Activated T-helper 9 cell treated with anti-CD3 and anti-CD28 coated beads, Interleukin-2, amount 50 U/mL, for 16 hours (primary cell): ENCODE data around the gene ACTBL2.
"Not testable (repeated sequence)": the region's sequence is repeated elsewhere in the genome, so short reads cannot be mapped to it uniquely, and the experiment has no call there.

Source experiments
- DNase-seq: peaks from one replicate; pipeline ENCODE4 v3.0.0-alpha.2; 2020; ENCODE audit warnings: low read depth

Gene ACTBL2

DNA sequence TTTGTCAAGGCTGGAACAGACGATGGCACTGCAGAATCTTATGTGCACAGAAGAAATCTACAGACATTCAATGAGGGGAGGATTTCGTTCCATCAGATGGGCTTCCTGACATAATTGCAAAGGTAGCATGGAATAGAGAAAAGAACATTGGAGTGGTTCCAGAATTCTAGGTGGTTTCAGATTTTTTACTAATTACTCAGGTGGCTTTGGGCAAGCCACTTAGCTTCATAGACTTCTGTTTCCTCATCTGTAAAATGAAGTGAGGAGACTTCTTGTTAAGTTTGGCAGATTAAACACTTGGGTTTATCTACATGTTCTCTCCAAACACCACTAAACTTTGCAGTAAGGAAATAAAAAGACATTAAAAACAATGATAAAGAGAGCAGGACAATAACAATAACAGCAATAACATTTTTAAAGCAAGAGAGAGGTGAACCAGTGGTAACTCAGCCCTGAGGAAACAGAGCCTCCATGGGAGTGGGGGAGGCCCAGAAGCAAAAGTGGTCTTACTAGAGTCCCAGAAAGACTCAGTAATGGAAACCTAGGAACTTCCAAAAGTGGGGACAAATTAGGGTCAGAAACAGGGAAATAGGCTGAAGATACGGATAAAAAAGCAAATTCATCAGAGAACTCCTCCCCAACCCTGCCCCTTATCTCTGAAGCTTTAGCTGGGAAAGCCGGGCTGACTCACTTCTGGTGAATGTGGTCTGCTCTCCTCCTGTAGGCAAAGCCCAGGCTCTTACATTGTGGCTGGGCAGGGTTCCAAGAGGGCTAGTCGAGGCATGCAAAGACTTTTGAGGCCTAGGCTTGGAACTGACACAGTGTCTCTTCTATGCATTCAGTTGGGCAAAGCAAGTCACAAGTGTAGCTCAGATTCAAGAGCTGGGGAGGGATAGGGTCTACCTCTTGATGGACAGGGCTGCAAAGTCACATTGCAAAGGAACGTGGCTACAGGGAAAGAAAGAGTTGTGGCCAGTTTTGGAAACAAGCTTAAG, 11.8 kb upstream of the ACTBL2 start:
- DNase-seq = no peak

DNA sequence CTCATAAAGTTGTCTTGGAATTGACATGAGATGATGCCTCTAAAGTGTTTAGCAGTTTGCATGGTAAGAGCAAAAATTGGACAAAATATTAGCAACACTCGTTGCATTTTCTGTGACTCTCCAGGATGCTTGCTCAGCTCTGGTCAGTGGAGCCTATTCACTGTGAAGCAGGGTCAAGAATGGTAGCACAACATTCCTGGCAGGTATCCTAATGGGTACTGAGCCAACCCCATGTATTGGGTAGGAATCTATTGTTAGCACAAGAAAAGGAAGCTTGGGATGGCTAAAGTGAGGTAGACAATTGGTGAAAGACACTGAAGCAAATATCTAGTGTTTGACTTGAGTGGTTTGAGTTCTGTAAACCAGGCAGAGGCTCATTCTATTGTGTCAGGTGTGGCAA, 10.4 kb upstream of the ACTBL2 start:
- DNase-seq = no peak

DNA sequence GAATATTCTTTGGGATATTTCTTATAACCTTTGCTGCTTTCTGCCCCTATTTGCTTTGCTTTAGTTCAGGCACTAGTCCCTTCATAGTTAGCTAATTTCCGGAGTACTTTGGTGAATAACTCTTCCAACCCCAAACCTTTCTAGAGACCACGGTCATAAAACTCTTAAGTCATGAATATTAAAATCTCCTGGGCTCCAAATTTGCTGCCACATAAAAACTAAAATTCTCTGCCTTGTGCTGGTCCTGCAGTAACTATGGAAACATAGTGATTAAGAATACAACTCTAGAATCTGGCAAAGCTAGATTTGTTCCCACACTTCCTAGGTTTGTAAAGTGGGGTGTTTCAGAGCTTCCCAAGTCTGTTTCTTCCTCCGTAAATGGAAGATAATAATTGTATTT, 10.0 kb upstream of the ACTBL2 start:
- DNase-seq = no peak

DNA sequence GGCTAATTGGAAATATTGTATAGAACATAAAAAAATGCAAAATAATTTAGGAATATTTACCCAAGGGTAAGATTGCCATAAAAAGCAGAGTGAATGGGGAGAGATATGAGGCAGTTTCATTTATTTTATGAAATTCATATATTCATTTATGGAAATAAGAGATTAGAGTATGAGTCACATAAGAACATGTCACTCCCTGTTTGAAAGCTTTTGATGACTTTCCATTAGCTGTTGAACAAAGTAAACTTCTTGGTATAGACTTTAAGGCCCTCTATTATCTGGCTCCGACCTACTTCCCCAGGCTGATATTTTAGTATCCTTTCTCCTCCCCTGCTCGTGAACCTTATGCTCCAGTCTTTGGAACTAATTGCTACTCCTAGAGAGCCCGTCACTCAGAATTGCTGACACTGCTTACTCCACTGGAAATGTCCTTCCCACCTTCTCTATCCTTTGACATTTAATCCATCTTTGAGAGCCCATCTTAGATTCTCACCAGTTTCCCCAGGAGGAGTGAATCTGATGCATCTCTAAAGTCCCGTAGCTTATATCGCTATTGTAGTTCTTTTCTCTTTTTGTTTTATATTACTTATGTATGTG, 8.9 kb upstream of the ACTBL2 start:
- DNase-seq = no peak

DNA sequence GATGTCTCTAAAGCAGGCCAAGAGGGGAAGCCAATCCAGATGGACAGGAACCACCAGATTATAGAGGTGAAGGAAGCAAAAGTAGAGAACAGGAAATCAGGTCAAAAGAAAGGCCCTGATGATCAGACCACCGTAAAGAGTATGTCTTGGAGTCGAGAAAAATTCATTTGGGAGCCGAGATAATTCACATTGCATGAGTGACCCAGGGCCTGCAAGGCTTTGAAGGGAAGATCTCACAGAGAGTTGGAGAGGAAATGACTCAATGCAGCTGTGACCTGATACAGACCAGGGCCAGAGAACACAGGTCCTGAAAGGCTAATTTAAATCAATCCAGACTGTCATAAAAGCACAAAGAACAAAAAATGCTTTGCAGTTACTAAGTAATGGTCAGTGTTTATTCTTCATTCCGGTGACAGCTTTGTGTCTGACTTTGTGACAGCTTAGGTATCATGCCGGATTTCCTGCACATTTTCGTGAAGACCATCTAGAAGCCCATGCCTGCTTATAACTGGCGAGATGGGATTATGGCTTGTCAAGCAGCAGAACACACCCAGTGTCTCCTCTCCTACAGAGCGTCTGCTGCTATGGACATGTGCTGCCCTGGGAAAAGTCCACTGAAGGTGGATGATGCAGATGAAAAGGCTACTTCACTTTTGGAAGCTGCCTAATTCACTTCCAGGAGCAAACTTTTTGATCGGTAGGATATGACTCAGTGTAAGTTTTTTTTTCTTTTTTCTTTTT, 5.8 kb upstream of the ACTBL2 start:
- no peak for DNase-seq

DNA sequence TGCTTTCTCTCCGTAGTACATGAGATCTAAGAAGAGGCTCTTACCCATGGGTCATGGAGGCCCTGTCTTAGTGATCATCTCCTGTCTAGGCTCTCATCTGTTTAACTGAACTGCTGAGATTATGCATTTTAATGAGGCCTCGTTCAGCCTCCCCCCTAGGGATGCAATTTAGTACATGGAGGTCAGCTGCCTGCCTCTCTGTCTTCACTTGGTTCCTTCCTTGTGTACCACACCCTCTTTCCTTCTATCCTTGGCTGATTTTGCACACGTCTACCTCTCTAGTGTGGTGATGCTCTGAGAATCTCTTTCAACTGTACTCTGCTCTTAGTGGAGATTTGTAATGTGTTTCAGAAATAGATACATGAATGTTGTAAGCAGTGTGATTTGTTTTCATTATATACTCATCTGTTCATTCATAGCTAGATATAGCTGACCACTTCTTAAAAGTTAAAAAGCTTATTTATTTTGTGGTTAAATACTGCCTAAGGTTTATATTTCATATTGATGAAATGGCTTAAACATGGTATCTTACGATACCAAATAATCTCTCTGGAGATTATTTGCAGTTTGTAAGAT, 3.5 kb upstream of the ACTBL2 start:
- DNase-seq = no peak

DNA sequence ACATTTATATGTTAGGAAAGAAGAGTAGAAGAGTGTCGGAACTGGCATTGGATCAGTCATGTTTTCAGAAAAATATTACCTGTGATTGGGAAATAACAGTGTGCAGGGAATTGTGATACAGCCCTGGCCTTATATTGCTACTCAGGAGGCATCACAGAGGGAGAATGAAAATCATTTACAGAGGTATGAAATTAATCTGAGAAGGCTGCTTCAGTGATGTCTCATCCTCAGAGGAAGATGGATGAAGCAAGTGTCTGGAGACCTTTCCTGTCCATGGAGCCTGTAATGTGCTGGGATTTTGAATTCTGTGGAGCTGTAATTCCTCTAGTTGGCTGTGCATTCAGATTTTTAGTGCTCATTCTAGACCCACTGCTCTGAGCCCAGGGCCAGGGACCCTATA, 3.8 kb downstream of the ACTBL2 start:
- DNase-seq = no peak

DNA sequence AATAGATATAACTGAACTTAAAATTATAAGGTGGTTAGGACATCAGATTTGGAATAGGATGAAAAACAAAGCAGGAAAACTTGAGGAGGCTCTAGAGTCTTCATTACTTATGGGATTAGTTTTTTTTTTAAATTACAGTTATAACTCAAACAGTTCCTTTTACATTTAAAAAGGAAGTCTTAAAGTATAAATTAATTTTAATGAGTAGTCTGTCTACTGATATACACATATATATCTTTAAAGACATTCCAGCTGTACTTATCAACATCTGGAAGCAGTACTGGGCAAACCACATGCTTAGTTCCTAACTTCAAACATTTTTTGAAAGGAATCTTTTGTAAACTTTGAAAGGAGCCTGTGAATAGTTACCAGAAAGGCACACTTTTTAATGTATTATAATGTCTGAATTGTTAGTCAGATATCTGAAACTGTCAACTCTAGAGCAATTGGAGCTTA, 6.0 kb downstream of the ACTBL2 start:
- no peak for DNase-seq

DNA sequence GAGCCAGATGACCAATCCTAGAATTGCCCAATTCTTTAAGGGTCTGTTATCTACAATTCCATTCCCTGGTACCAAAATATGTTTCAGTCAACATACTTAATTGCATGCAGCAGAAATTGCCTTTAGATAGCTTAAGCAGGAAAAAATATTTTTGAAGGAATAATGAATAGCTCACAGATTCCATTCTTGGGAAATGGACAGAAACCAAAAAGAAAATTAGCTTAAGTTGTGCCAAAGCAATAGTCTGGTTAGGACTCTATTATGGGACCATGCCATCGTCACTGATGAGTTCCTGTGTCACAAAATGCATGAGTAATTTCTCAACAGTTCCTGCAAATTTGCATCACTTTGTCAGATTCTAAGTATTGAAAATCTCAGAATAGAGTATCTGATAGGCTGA, 12.3 kb downstream of the ACTBL2 start:
- DNase-seq = no peak

DNA sequence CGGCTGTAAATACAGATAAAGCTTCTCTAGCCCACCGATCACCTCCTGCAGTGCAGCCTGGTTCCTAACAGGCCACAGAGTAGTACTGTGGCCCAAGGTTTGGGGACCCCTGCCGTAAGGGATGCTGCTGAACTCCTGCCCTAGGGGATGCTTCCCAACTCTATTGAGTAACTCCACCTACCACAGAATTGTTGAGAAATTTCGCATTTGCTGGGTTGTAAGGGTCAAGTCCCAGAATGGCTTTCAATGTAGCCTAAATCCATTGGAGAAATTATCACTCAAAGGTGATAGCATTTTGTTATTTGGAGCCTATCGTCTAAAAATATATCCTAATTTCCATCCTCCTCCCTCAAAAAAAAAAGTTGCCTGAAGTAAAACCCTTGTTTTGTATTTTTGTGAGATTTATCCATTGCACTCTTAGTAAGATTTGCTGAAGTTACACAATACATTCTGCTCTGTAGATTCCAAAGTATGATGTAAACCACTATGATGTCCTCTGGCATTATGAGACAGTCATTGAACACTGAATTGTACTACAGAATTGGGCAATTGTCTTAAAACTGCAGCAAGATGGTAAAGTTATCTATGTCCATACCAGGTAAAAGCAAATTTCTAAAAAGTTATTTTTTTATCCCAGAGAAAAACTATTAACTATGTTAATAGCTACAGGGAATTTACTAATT, 14.0 kb downstream of the ACTBL2 start:
- DNase-seq = no peak

DNA sequence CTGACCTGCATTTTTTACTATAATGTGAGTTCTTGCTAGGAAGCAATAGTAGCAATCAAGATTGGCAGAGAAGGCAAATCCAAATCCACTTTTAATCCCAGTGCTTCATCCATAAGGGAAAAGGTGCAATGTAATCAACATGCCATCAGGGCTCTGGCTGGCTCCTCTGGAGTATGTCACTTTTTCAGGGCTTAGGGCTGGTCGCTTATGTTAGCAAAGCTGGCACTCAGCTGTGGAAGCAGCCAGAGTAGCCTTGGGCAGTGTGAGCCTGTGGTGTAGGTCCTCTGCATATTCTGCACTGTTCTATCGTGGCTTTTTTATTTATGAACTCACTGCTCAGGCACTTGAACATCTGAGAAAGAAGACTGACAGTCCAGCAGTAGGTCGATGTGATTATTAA, 16.1 kb downstream of the ACTBL2 start:
- DNase-seq = no peak

DNA sequence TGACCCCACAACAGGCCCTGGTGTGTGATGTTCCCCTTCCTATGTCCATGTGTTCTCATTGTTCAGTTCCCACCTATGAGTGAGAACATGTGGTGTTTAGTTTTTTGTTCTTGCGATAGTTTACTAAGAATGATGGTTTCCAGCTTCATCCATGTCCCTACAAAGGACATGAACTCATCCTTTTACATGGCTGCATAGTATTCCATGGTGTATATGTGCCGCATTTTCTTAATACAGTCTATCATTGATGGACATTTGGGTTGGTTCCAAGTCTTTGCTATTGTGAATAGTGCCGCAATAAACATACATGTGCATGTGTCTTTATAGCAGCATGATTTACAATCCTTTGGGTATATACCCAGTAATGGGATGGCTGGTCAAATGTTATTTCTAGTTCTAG, 22.6 kb downstream of the ACTBL2 start:
- DNase-seq = not testable (repeated sequence)

DNA sequence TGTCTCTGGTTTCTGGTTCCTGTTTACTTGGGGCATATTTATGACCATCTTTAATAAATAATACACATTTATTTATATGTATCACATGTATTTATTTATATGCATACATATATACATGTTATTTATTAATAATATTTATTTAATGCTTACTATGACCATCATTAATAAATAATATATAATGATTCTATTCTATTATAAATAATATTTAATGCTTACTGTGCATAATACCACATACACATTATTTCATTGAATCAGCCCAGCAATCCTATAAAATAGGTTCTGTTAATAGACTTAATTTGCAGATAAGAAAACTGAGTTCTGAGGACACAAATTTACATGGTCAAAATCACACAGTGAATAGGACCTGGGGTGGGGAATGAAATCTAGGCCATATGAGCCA, 24.2 kb downstream of the ACTBL2 start:
- no peak for DNase-seq

DNA sequence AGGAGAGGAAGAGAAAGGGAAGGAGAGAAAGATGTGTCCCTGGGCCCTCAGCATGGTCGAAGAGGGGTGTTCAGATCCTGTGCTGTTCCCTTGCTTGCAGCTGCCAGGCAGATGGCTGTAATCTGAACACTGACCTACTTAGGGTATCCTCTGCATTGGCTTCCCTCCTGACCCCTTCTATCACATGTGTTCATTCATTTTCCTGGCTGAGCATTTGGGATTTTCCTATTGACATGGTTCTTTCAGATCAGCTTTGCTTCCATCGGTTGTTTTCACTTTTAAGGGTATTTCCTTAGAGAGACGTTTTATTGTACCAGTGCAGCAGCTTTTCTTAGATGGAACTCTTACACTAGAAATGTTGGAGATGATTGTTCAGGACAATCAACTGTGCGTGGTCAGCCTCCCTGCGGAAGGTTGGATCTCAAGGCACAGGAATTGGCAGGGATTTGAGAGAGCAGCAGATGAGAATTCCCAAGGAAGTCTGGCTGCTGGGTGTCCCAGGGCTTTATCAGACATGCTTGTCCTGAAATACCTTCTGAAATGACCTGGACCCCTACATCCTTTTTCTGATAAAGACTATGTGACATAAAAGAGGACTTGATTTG, 26.0 kb downstream of the ACTBL2 start:
- DNase-seq = no peak

DNA sequence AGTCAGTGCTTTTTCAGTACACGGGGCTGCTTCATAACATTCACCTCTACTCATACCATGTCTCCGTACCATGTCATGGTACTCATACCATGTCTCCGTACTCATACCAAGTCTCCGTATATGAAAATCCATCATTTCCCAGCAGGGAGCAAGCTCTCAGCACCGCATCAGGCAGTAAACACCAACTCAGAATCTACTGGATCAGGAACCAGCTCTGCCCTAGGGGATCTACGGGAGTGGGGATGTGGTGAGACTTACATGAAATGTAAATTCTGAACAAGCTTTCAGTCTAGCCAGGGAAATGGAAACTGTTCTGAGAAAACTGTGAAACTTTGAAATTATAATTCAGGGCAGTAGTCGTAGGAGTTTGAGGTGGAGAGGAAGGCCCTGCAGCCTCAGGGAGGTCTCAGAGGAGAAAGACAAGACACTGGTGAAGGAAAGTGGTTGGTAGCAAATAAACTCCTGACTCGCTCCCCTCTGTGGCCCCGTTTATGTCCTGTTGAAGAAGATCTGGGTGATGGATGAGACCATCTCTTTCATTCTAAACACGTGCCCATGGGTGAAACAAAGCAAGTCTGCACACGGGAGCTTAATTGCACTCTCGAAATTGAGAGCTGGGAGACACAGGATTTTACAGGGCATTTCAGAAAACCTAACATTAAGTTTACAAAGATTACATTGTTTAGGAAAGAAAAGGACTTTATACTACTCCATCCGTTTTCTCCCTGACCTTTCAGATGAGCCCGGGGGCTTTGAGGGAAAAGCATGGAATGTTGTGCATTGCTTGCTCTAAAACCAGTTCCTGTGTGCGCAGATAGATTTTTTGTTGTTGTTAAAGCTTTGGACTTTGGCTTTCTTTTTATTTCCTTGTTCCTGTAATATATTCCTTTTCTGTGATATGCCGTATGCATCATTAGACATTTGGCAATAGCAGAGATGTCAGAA, 26.8 kb downstream of the ACTBL2 start:
- no peak for DNase-seq

DNA sequence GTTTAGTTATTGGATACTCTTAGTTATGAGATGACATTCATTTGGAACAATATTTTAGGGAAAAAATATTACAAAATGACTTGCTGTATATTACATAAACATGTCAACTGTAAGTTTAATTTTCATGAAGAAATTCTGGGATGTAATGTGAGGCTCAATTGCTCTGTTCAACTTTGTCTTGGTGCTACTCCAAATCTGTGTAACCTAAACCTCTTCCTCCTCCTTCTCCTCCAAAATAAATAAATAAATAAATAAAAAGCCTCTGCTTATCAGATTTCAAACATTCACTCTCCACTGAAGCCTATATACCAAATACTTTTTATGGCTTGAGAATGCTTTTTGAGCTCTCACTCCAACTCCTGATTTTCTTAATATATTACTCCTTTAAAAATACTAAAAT, 27.7 kb downstream of the ACTBL2 start:
- no peak for DNase-seq

DNA sequence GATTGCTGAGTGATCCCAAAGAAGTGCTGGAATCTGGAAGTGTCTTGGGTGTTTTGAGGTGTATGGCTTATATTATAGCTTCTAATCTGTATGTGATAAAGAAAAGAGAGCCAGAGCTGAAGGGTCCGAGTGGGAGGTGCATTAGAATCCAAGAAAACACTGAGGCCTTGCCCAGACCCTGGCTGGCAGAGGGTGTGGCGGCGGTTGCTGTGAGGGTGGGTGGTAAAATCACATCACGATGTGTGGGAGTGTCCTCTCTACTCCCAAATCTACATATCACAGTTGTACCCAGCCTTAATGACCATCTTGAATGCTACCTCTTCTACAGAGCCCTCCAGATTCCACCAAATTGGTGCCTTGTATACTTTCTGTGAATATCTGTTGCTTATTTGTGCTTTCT, 28.9 kb downstream of the ACTBL2 start:
- no peak for DNase-seq

DNA sequence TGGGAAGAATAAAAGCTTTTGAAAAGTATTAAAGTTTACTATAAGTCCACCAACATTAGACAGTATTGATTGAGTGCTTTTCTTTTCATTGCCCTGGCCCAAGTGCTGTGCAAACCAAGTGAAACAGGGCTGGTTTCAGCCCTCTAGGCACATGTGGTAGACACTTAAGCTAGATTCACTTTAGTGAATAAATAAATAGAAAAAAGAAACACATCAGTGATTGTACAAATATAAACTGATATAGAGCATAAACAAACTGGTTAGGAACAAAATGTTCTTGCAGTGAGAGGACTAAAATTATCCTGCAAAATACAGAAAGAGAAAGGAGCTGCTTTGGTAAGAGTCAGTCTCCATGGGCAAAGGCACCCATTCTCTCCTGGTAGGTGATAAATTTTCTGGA, 29.7 kb downstream of the ACTBL2 start:
- no peak for DNase-seq

DNA sequence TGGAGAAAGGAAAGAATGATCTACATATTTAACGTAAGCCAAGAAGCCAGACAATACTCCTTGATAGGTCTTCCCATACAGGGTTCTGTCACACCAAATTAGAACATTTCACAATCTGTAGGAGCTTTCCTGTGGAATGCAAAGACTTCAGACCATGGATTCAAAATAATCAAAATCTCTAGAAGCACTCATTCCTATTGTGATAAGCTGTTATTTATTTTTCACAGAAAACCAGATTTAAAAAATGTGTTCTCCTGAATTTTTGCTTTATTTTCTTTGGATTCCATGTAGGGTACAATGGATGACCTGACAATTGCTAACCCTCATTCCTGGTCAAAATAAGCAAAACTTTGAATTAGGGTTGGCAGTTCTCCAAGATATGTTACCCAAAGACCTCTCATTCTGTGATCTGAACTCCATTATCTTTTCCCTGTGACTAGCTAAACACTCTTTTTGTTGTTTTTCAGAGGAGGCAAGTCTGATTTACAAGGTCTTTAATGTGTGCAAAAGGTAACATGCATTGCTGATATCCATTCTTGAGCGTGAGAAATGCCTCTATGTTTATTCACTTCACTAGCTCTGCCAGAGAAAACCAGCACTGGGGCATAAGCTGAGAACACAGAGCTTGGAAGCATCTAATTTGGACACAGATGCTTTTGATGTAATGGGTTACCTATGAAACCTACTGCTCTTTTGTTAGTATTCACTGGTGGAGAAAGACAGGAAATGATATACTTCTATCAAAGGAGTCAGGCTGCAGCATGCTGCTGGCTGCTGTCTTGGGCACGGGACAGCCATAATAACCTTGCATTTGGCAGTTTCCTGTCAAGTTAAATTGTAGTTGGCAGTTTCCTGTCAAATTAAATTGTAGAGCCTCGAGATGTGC, 31.4 kb downstream of the ACTBL2 start:
- DNase-seq = no peak
